GM18499 (cell line): ENCODE results near the gene FST.

ENCODE experiments used
- ATAC-seq: cut with Tn5 transposase; IDR thresholded peaks from one replicate; pipeline ENCODE4 v1.9.1; 2021; ENCODE audit warnings: moderate number of reproducible peaks; ENCODE audit not compliant: insufficient read depth, unreplicated experiment

The FST gene

GRCh38 chr5:53480416-53481158 lies at the start of gene FST:
Gene FST, plus strand, starts transcription at chr5:53480629. Its CDS starts 163 bp downstream, at chr5:53480792.
- ATAC-seq = no peak

DNA sequence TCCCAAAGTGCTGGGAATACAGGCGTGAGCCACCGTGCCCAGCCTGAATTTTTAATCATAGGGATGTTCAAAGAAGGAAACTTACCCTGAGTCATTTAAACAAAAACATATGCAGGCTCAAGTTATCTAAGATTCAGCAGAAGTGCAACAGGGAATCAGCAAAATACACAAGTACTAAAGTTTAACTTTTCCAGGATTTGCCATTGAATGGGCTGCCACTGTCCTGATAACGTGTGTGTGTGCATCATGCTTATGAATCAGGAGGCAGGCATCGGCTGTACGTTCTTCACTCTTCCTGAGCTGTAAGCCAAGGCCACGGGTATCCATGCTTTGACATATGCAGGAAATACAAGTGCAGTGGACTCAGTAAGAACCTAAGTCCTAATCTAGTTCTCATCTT lies 48.8 kb upstream of the FST start:
- ATAC-seq = no peak

DNA sequence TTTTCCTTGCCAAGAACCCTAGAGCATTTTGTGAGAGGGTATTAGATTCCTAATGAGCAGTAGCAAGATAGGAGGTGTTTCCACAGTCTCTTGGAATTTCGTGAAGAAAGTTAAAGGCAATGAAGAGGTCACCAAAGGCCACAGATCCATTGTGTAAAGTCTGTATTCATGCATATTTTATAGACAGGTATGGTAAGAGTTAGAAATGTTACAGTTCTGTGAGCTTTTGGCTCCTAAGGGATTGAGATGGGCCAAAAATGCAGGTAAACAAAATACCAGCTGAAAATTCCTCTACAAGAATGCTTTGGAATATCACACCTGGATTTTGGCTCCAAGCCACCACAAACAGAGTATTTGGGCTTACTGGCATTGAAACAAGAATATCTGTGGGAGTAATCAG lies 47.4 kb upstream of the FST start:
- no peak for ATAC-seq

DNA sequence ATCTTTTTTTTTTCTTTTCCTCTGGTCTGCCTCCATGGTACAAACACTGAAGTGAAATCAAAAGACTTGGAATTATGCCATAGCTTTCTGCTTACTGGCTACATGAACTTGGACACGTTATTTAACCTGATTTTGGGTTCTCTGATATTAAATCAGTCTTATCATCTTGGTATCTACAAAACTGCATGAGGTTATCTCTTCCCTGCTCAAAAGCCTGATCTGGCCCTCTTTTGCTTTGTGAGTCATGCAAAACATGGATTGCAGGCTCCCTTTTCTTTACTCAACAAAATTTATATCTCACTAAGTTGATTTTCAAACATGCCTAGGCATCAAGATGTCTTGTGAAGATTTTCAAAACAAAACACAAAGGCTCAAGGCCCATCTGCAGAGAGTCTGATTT lies 45.9 kb upstream of the FST start:
- ATAC-seq = no peak

DNA sequence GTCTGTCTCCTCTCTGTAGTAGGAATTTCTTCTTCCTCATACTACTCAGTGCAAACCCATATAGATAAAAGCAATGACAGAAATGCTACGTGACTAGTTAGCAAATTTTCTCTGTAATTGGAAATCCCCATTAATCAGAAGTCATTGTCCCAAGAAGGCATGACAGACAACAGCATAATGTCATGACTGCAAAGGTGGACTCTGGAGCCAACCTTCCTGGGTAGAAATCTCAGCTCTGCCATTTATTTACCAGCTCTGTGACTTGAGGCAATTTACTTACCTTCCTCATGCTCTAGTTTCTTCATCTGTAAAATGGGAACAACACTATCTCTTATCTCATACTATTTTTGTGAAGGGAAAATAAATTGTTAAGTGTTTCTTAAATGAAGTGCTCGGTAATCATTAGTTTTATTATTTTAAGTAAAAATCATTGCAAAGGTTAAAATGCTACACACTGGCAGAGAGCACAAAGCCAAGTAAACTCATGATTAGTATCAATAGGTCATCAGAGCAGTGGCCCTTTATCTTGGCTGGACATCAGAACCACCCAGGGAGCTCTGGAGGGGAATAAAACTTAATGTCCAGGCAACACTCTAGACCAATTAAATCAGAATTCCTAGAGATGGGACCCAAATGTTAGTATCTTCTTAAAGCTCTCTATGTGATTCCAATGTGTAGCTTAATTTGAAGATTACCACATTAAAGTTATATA lies 43.8 kb upstream of the FST start:
- ATAC-seq = no peak

DNA sequence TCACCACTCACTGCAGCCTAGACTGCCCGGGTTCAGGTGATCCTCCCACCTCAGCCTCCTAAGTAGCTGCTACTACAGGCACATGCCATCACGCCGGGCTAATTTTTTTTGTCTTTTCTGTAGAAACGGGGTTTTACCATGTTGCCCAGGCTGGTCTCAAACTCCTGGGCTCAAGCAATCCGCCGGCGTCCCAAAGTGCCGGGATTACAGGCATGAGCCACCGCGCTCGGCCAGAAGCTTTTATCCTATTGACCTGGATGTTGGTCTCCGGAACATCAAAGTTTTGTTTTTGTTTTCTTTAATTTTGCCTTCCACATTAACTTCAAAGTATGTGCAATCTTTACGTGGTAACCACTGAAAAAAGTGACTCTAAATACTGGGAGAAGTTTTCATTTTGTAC lies 42.4 kb upstream of the FST start:
- no peak for ATAC-seq

- no peak for ATAC-seq
These were observed 41.6 kb upstream of the FST start for GRCh38 chr5:53438486-53439472.

- no peak for ATAC-seq
These were observed 37.5 kb upstream of the FST start for GRCh38 chr5:53442961-53443360.

- no peak for ATAC-seq
These were observed 34.9 kb upstream of the FST start for GRCh38 chr5:53445569-53445968.

DNA sequence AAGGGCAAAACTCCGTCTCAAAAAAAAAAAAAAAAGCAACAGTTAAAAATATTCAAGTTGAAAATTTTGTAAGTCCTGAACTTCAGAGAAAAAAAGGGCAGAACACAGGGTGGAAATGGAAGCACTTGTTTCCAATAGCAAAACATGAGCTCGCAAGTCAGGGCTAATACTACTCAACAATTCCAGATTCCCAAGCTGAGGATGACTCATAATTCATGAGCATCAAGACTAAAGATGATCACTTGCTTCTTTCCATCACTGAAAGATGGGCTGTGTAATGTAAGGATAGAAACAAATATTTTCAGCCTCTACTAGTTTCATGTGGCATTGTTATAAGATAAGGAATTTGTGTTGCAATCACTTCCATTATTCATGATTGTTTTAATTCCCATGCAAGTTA lies 33.5 kb upstream of the FST start:
- no peak for ATAC-seq

- ATAC-seq = no peak
These were observed 31.6 kb upstream of the FST start for GRCh38 chr5:53448851-53449250.

GRCh38 chr5:53453898-53454718 lies 26.3 kb upstream of the FST start:
- ATAC-seq = no peak

DNA sequence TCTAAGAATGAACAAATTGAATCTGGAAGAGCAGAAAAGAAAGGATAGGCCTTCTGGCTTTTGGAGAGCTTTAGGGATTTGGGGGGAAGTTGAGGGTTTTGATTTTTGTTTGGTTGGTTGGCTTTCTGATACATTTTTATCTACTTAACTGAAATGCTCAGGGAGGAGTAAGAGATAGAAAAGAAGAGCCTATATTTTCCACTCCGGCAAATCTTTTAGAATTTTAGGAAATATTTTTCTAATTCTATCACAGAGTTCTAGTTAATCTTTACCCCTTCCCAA lies 25.8 kb upstream of the FST start:
- ATAC-seq = no peak

DNA sequence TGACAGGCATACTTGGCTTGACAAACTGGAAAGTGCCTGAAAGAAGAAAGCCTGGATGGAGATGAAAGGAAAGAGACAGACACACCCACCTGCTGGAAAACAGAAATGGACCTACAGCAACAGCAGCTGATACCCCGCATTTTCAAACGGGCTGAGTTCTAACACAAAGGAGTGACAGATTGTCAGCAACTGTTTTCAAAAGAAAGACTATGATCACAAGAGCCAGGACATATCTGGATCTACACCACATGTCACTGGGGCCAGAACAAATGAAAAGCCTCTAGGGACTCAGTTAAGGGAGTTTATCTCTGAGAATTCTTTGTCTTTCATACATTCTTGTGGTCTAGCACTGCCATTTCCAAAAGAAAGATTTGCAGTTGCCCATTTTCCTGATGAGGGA lies 24.1 kb upstream of the FST start:
- no peak for ATAC-seq

- ATAC-seq = no peak
These were observed 16.4 kb upstream of the FST start for GRCh38 chr5:53463909-53464621.

- ATAC-seq = no peak
These were observed 15.7 kb upstream of the FST start for GRCh38 chr5:53464722-53465121.

DNA sequence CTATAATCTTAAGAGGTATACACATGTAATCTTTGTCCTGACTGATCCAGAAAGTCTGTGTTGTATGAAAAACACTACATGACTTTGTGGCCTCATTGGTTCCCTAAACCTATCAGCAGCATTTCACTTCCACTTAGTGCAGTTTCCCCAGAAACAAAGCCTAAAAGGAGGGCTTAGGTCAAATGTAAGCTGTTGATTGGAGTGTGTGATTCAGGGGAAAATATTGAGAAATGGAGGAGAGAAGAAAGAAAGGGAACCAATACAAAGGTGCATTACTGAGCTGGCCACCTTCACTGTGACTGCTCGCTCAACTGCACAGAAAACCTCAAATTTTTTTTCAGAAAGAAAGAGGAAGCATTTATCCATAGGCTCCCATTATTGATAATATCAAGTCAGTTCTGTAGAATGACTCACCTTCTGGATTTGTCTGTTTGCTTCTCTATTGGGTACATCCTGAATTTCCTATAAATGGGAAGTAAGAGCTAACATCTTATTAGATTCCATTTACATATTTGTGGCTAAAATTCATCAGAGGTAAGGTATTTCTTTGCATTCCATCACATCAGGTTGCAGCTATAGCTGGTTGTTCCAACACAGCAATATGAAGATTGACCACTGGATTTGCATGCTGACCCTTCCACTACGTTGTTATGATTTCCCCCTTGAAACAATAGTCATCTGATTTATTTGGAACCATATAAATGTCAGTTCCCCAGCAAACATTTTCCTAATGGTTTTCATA lies 10.3 kb upstream of the FST start:
- ATAC-seq = no peak

- ATAC-seq = no peak
These were observed 8.2 kb upstream of the FST start for GRCh38 chr5:53472279-53472678.
